Body of pancreas (tissue), 4 donors: Measurements from ENCODE around the gene SLC6A1. TPM values are rescaled to one million over a fixed set of nuclear protein-coding genes. Genes with fewer than 3 reads are reported as not detected.

Experiments used
- ATAC-seq: fragments of 150-250 bp; one replicate; pipeline ENCODE4 v1.9.1; 2016
- DNase-seq, 4 donors: peaks; one replicate each; pipeline ENCODE4 v3.0.0-alpha.2; 2019
- H3K27ac ChIP-seq, 4 donors: fragments of 200-600 bp; sonication (generic); 1 replicate in 3 of 4; 2 replicates in 1 of 4; pipeline versions ENCODE4 v1.5.1 to v1.6.1; 2016 to 2019; ENCODE audit warnings: mild to moderate bottlenecking in 1 of 4, mixed read lengths in 1 of 4, moderate library complexity in 1 of 4
- H3K27me3 ChIP-seq, 2 donors: fragments of 200-600 bp; sonication (generic); one replicate each; pipeline ENCODE4 v1.6.0; 2016; ENCODE audit warnings: mild to moderate bottlenecking in 1 of 2
- H3K36me3 ChIP-seq, 2 donors: fragments of 200-600 bp; sonication (generic); replicated peaks in 1 of 2; 2 replicates each; pipeline ENCODE4 v1.5.1; 2016; ENCODE audit warnings: low read depth in 2 of 2; ENCODE audit not compliant: insufficient read depth in 1 of 2
- H3K4me1 ChIP-seq: fragments of 200-600 bp; sonication (generic); one replicate; pipeline ENCODE4 v1.6.0; 2016
- H3K4me3 ChIP-seq, 2 donors: fragments of 200-600 bp; sonication (generic); 1 replicate in 1 of 2; 2 replicates in 1 of 2; pipeline ENCODE4 v1.5.1; 2016 to 2019
- H3K9me3 ChIP-seq, 3 donors: fragments of 200-600 bp; sonication (generic); 1 replicate in 2 of 3; 2 replicates in 1 of 3; pipeline ENCODE4 v1.5.1; 2016
- POLR2A ChIP-seq, 3 donors: fragments of 450-650 bp; IDR thresholded peaks; one replicate each; pipeline ENCODE4 v1.6.1; 2016; ENCODE audit warnings: antibody characterized with exemption in 3 of 3, mild to moderate bottlenecking in 2 of 3
- WGBS, 2 donors: methylation state at CpG; one replicate each; pipeline ENCODE4 v1.1.5; 2017; 5-methylcytosine and 5-hydroxymethylcytosine counted together
- intact Hi-C: fragments of 100-400 bp; cut with DNase I; formaldehyde crosslinking; loops from one replicate; pipeline ENCODE4 v1.15.1; 2023
- total RNA-seq, 2 donors: library from RNA; depleted of rRNA; stranded (reverse); fragments of >200 nt; gene quantifications; one replicate each; pipeline ENCODE4 v1.1.0, GENCODE V29; 2016
- TF ChIP-seq, protein P1 (sequence below), 7 experiments: fragments of 450-650 bp in 4 of 7; fragments of 200-600 bp in 3 of 7; sonication (generic) in 3 of 7; IDR thresholded peaks; one replicate each; pipeline ENCODE4 v1.5.1; 2016 to 2019; ENCODE audit warnings: antibody characterized with exemption in 7 of 7

Gene SLC6A1
- total RNA-seq, 2 donors from 2014 or later: 0.26 to 0.66 TPM

DNA sequence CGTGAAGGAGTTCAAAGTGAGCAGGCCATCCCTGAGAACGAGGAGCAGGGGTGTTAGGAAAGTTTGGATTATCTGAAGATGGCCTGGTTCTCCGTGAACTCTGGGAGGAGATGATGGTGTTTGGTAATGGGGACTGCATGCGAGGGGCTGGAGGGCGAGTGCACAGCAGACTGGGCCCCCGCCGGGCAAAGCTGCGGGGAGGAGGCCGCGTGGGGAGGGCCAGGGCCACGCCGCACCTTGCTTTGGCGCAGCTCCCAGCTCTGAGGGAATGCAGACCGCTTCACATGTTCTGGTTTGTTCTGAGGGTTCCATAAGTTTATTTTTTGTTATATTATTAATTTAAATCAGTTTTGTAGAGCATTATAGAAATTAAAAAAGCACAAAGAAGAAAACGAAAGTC, 22.2 kb downstream of the SLC6A1 start:
- ATAC-seq: no peak
- Histone ChIP-seq H3K4me3 (no peak overlapping the region), H3K27ac (no peak overlapping the region), H3K4me1 (no peaks in the 10 kb centered on the region), H3K36me3 (no peaks in the 10 kb centered on the region), H3K9me3 (no peaks in the 10 kb centered on the region), H3K27me3 (no peaks in the 10 kb centered on the region)
- no peak for DNase-seq
- 66% methylated on average over 15 of the region's 15 CpGs for WGBS, 2 donors
- TF ChIP-seq, protein P1, sequence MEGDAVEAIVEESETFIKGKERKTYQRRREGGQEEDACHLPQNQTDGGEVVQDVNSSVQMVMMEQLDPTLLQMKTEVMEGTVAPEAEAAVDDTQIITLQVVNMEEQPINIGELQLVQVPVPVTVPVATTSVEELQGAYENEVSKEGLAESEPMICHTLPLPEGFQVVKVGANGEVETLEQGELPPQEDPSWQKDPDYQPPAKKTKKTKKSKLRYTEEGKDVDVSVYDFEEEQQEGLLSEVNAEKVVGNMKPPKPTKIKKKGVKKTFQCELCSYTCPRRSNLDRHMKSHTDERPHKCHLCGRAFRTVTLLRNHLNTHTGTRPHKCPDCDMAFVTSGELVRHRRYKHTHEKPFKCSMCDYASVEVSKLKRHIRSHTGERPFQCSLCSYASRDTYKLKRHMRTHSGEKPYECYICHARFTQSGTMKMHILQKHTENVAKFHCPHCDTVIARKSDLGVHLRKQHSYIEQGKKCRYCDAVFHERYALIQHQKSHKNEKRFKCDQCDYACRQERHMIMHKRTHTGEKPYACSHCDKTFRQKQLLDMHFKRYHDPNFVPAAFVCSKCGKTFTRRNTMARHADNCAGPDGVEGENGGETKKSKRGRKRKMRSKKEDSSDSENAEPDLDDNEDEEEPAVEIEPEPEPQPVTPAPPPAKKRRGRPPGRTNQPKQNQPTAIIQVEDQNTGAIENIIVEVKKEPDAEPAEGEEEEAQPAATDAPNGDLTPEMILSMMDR (IDR thresholded peaks at IDR 0.05): no peak
- TF ChIP-seq POLR2A (IDR thresholded peaks at IDR 0.05): no peak
- intact Hi-C loops: no loop called here

DNA sequence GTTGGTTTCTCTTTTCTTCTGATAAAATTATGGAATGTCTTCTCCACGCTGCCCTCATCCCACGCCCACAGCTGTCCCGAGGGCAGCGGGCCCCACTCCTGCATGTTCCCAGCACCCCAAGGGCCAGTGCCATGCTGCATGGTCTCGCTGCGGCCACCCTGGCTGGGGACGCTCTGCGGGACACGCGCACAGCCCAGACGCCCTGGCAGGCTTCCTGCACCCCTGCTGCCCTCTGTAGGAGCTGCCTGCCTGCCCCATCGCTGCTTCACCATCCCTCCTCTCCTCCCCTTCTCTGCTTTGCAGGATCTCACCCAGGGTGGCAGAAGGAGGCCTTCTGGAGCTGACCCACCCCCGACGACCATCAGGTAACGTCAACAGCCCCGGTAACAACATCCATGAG, 22.8 kb downstream of the SLC6A1 start:
- Histone ChIP-seq H3K36me3 (no peaks in the 10 kb centered on the region), H3K27me3 (no peaks in the 10 kb centered on the region), H3K4me1 (no peaks in the 10 kb centered on the region), H3K4me3 (no peak overlapping the region), H3K27ac (no peak overlapping the region), H3K9me3 (no peaks in the 10 kb centered on the region)
- intact Hi-C loops: no loop called here
- WGBS, 2 donors: 61 to 78% methylated on average over 14 to 16 of the region's 16 CpGs
- ATAC-seq (no peak), DNase-seq (no peak)
- no peak for TF ChIP-seq POLR2A (IDR thresholded peaks at IDR 0.05)
- TF ChIP-seq, protein P1 (IDR thresholded peaks at IDR 0.05): no peak

DNA sequence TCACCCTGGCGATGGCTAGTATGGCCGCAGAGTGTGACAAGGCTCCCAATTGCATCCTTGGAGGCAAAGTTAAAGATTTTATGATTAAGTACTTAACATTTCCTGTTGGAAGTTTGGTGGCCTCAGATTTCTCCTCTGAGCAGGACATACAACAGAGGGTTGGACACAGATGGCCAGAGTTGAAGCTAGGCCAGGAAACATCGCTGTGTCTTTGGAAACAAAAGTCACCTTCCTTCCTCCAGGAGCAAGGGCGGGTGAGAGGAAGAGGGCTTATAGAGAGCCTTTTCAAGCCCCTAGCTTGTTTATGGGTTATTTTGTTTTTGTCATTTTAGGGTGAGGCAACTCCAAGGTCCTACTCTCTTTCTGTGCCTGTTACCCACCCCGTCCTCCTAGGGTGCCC, 24.2 kb downstream of the SLC6A1 start:
- Histone ChIP-seq H3K9me3 (no peaks in the 10 kb centered on the region), H3K27ac (no peak overlapping the region), H3K27me3 (no peaks in the 10 kb centered on the region), H3K4me3 (no peak overlapping the region), H3K36me3 (no peaks in the 10 kb centered on the region), H3K4me1 (no peaks in the 10 kb centered on the region)
- ATAC-seq (no peak), DNase-seq (no peak)
- WGBS, 2 donors: 59 to 70% methylated on average over 5 of the region's 5 CpGs
- no peak for TF ChIP-seq POLR2A (IDR thresholded peaks at IDR 0.05)
- TF ChIP-seq, protein P1 (IDR thresholded peaks at IDR 0.05): no peak
- intact Hi-C loops: no loop called here

DNA sequence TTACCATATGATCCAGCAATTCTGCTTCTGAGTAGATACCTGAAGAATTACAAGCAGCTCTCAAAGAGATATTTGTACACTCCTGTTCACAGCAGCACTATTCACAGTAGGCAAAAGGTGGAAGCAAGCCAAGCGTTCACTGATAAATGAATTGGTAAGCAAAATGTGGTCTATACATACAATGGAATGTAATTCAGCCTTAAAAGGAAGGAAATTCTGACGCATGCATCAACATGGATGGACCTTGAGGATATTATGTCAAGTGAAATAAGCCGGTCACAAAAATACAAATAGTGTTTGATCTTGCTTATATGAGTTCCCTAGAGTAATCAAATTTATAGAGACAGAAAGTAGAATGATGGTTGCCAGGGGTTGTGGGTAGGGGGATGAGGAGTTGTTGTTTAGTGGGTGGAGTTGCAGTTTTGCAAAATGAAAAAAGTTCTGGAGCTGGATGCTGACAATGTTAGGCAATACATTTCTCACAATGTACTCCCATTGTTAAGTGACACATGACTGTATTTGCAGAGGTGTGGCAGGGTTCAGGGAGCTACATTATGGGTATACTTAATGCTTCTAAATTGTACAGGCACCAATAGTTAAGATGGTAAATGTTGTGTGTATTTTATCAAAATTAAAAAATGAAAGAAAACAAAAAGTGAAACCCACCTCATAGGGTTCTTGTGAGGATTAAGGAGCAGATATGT, 26.7 kb downstream of the SLC6A1 start:
- Histone ChIP-seq H3K4me1 (no peaks in the 10 kb centered on the region), H3K36me3 (no peaks in the 10 kb centered on the region)

DNA sequence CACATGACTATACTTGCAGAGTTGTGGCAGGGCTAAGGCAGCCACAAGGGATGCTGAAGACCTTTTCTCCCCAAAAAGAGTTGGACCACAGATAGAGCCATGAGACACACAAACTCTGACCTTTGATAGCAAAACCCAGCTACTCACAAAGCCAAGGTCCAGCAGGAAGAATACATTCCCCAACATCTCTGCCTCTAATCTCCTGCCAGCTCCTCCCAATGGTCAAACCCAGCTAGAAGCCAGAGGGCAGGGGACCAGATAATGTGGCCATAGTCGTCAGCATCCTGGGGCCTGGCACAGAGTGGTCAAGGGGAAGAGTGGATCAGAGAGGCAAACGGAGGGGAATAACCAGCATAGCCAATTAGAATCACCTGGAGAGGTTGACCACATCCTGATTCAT, 28.2 kb downstream of the SLC6A1 start:
- ATAC-seq: no peak
- H3K4me1 ChIP-seq: no peaks in the 10 kb centered on the region
- TF ChIP-seq, protein P1 (IDR thresholded peaks at IDR 0.05): no peak
- no peak for TF ChIP-seq POLR2A (IDR thresholded peaks at IDR 0.05)
- H3K9me3 ChIP-seq: no peaks in the 10 kb centered on the region
- no peaks in the 10 kb centered on the region for H3K36me3 ChIP-seq
- intact Hi-C loops: no loop called here
- 44 to 68% methylated on average over 2 of the region's 2 CpGs for WGBS, 2 donors
- no peaks in the 10 kb centered on the region for H3K27me3 ChIP-seq
- H3K4me3 ChIP-seq: no peak overlapping the region
- no peak overlapping the region for H3K27ac ChIP-seq
- DNase-seq: no peak

More for the DNA sequence above, 26.7 kb downstream of the SLC6A1 start:
- Histone ChIP-seq H3K27me3 (no peaks in the 10 kb centered on the region), H3K4me3 (no peak overlapping the region), H3K27ac (no peak overlapping the region), H3K9me3 (no peaks in the 10 kb centered on the region)
- ATAC-seq: no peak
- TF ChIP-seq POLR2A (IDR thresholded peaks at IDR 0.05): no peak
- intact Hi-C loops: no loop called here
- DNase-seq: no peak
- WGBS, 2 donors: 45 to 57% methylated on average over 3 of the region's 3 CpGs
